ENCODE measurements around the gene CELF2.

The CELF2 gene

DNA sequence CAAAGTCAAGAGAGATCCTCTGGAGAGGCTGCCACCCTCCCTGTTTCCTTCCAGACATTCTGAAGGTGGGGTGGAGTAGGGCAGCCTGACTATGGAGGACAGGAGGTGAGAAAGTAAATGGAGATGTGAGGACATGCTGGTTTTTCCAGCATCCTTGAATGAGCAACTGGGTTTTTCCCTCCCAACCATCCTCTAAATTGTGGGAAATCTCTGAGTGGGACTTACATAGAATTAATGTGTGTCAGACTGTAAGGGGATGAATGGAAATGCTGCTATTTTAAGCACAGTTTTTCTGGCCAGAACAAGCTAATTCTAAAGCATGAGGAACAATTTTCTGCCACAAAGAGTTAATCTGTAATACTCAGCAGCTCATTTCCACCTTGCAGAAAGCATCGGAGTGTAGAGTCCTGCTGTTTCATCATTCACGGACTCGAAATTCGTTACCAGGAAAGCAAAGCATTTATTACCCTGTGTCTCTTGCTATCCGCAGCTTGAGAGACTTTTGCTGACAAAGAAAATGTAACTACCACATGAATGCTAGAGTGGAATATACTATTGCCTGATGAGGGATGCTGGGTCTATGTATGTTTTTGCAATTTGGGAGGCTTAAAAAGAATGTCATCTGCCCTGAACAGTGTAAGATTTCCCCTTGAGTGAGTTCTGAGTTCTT, 213.0 kb downstream of the CELF2 start:
- no peak for DNase-seq

DNA sequence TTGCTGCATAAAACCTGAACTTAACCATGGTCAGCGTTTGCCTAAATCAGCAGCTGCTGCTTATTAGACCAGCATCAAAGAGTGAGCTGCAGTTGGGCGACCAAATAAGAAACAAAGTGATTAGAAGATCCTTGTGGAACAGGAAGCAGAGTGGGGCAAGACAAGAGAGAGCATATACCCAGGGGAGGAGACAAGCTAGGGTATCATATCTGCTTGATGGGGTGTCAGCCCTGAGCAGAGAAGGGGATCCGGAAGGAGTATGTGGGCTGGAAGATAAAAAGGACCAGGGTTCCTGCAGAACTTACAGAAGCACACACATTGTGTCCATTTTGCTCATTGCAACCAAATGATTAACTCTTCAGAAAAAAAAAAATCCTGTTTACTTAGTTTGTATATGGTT, 213.6 kb downstream of the CELF2 start:
- DNase-seq = no peak

DNA sequence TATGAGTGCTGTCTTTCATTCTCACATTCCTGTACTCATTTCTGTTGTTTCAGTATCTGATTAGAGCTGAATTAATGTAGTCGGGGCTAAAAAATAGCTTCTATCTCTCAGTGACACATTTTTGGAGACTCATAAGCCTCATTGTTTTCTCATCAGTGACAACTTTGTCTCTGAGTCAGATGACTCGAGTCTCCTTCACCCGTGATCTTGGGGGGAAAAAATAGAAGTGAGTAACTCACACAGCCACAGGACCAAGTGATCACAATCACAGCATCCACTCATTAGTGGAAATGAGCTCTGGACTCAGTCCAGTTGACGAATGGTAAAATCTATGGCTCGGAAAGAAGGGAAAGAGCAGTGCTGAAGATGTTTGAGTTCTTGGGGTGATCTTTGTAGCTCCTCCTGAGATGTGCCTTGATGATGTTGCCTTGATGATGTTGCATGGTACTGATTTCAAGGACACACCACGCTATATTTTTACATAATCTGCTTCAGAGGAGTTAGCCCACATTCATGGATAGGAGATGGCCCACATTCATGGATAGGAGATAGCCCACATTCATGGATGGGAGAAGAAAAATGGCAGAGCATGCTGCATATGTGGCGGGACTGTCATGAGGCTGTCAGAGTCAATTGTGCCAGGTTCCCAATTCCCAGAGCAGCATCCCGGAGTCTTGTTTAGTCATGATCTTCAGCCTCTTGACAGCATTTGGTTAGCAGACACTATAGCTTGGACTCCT, 214.7 kb downstream of the CELF2 start:
- DNase-seq = no peak

DNA sequence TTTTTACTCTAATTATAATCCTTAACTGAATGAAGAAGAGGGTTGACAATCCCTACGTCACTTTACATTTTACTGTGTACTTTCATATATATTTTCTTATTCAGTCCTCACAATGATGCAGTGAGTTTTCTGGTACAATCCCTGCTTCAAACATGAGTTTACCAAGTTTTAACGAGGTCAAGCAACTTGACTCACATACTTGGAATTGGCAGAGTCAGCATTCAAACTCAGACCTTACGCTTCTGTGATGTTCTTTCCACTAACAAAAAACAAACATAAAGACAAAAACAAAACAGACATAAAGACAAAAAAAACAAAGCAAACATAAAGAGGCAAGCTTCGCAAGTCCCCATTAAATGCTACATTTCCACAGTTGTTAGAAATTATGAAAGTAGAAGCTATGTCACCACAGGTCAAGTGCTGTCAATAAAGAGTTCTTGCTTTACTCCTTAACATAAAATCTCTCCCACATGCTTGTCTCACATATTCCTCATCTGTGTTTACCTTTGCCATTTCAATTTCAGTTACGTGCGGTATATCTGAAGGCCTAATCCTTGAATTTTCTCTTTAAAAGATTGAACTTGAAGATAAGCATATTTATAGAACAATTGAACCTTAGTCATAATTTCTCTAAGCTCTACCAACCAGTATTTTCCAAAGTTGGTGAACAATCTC, 217.3 kb downstream of the CELF2 start:
- DNase-seq = no peak

DNA sequence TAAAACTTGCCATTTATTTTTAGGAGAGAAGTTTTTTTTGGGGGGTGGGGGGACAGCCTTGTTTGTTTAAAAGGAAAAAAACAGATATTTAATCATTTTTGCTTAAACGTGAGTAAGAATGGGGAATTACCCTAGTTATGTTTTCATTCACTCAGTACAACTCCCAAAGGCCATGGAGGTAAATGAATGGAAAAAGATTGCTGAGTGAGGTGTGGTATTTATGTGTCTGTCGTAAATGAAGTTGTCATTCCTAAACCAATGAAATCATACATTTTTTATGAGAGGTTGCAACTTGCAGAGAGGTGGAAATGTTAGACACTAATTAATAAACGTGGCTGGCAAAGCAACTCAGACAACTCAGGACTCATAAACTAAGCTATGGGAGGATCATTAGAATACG, 218.1 kb downstream of the CELF2 start:
- no peak for DNase-seq

DNA sequence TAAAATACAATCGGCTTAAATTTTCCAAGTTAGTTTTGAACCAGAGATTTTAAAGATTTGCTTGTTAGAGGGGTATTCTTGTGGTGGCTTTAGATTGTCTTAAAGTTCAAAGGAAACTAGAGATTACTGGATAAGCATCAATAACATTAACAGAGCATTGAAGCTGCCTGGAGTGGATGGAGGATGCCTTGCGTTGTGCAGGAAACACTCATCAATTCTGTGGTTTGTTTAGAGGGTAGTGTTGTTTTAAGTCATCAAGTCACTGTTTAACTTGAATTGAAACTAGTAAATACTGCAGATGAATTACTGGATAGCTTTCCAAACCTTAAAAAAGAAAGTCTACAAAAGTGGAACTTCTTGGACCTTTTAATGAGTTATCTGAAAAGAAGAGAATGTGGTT, 218.6 kb downstream of the CELF2 start:
- no peak for DNase-seq

DNA sequence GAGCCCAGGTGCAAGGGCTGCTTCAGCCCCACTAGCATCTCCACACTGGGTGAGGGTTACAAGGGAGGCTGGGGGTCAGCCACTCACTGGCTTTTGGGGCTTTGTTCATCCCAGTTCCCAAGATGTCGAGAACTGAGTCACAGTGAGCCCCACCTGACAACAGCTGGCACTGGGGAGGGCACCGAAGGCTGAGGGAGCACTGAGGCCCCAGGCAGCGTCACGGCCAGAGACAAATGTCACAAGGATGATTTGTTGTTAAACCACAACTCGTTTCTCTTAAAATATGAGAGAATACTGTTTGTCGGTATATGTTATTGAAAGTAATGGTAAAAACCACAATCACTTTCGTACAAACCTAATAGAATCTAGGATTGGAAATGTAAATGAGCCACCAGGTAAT, 219.9 kb downstream of the CELF2 start:
- DNase-seq = no peak

DNA sequence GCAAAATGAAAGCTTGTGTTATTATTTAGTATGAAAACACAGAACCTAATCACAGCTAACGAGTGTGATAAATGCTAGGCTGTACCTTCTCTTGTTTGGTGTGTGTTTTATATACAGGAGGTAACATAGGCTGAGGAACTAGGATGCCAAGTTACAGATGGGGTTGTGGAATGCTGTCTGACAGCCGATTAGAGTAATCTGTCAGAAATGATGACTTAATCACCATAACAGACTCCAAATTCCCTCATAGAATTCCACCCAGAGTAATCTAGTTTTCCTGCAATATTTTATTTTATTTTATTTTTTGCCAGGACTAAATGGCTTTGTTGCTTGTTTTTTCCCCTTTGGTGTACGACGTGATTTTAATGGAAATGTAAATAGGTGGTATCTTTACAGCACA, 221.2 kb downstream of the CELF2 start:
- DNase-seq = peak; percentile 7

DNA sequence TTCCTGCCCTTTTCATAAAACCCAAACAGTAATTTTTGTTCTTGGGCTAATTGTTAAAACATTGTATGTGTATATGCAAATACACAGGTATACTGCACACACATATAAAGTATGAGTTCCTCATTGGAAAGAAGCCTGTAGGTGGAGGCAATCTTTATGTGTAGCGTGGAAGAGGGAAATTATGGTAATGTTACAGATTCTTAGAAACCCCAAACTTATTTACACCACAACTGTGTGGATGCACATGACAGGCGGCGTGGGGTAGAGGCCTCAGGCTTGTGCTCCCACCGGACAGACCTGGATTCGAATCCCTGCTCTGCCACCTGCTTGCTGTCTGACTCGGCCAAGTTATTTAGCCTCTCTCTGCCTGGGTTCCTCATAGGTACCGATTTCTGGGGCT, 223.0 kb downstream of the CELF2 start:
- DNase-seq = no peak

DNA sequence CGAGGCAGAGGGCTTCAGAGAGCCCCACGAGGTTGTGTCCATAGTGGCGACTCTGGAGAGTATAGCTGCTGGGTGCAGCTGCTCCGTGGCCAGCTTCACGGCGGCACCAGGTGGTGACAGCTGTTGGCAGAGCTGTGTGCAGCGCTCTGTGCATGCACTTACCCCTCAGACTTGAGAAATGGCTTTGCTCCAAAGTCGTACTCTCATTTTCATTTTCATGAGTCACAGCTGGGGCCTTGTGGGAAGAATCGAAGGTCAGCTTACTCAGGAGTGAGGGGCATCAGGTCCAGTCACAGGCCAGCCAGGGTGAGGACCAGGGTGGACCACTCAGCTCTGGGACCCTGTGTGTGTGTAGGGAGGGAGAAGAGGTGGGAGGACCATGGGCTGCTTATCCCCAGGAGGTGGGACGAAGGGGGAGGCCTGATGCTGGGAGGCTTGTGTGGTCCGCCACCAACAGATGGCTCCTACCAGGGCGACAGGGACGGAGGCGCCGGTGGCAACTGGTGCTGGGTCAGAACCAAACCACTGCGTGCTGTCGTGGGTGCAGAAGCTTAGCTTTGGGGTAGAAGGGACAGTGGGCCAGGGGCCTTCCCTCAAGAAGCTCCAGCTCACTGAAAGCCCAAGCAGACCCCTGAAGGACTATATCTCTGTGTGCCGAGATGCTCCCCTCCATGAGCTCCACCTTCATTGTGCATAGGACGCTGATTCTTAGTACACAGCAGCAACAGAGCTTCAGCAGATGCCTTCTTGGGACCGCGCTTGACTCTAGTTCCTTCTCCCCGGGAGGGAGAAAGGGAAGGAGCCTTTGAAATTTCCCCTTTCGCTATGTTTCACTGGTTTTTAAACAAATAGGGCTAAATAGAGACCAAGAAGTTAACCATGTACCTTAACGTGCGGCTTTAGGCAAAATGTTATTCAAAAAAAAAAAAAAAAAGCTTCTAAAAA, 225.0 kb downstream of the CELF2 start:
- peak; percentile 28 for DNase-seq

DNA sequence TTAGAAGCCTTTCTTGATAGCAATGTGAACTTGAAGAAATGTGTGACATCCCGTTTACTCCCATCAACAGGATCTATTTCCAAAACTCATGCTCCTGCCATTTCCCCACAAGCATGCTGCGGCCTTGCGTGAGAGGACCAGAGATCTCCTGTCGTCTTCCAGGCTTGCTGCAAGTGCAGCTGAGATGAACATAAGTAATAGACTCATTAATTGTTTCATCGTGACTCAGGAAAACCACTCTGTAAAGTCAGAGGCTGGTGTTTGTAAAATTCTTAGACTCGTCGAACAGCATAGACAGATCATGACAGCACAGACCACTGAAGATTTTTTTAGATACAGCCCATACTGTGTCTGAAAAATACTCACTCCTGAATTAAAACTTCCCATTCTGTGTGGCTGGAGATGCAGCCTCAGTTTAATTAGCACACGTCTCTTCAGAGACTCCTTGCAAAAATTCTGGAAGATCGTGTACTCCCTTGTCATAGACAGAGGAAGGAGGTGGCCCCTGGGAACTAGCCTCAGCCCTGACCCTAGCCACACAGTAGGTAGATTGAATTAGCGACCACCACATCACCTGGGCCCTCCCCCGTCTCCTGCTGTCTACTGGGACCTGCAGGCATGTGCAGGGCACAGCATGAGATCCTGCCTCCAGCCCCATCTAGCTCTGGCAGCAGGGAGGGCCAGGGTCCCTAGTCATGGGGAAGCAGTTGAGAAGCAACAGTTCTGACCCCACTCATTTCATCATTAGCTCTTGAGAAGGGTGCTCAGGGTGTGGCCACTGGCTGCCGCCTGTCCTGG, 226.0 kb downstream of the CELF2 start:
- peak; percentile 43 for DNase-seq

DNA sequence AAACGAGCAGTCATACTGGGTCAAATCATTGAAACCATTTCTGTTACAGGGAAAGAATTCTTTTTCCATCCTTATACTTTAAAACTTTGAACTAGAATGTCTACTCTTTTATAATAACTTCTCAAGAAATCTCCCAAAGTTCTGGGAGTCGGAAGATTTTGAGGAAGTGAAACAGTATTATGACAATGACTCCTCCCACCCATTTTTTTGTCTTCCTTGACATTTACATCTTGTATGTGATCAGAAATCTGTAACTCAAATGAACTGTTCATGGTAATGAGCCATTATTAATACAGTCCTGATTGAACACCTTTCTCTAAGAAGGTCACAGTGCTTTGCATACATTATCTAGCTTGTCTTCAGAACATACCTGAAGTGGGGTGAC, 227.4 kb downstream of the CELF2 start:
- no peak for DNase-seq

DNA sequence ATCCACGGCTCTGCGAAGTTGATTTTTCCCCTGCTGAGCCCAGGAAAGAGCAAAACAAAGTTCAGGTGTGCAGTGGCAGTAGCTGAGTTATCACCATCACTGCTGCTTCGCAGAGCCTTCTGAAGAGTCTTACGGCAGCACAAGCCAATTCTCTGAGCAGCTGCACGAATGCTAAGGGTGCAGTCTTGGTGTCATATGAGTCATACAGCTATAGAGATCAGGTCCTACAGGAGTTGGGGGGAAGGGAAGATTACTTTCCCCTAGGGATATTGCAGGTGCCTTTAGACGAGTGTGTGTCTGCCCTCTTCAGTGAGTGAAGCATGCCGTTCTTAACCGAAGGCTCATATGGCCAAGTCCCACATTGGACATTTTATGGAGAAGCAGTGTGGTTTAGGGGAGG, 227.8 kb downstream of the CELF2 start:
- DNase-seq = no peak

DNA sequence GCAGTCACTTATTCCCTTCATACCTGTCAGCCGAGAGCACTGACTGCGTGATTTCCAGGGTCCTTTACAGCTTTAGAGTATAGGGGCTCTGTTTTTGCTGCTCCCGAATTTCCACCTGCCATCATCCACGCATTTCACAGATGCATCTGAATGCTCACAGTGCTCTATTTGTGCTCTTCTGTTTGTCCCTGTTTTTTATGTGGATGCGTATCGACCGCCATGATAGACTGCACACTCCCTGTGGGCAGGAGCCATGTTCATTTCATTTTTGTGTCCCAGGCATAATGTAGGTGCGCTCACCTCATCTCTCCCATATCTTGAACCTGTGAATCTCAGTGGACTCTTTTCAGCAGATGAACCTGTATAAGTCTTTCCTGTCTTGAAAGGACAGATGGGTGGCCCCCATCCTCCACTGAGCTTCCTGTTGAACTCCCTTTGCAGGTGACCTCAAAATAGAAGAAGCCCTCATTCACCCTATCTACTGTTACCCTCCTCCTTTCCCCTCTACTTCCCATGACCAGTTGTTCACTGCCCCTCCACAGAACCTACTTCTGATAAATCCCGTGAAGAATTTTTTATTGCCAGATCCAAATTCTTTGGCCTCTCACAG, 228.4 kb downstream of the CELF2 start:
- no peak for DNase-seq

DNA sequence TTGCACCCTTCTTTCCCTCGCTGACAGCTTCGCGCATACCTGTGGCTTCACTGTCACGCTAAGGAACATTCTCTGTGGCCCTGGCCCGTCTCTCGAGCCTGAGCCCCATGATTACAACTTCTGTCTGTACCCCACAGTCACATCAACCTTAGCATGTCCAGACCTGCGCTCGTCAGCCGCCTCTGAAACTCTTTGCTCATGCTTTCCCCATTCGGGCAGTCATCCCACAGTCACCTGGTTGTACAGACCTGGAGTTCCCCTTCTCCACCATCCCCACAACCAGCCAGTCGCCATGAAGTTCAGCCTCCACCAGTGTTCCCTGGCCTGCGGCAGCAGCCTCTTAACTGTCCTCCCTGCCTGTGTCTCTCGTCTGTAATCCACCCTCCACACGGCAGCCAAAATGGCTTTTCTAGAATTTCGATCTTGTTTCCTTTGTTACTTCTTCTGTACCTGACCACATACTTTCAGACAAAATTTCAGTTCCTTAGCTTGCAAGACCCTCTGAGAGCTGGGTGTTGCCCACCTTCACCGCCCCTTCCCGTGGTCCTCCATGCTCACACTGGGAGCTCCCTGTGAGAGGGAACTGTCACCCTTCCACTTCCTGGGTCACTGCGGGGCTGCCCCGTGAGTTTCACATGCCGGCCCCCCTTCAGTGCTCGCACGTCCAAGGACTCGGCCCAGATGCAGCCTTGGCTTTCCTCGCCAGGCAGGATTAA, 229.2 kb downstream of the CELF2 start:
- DNase-seq = no peak

DNA sequence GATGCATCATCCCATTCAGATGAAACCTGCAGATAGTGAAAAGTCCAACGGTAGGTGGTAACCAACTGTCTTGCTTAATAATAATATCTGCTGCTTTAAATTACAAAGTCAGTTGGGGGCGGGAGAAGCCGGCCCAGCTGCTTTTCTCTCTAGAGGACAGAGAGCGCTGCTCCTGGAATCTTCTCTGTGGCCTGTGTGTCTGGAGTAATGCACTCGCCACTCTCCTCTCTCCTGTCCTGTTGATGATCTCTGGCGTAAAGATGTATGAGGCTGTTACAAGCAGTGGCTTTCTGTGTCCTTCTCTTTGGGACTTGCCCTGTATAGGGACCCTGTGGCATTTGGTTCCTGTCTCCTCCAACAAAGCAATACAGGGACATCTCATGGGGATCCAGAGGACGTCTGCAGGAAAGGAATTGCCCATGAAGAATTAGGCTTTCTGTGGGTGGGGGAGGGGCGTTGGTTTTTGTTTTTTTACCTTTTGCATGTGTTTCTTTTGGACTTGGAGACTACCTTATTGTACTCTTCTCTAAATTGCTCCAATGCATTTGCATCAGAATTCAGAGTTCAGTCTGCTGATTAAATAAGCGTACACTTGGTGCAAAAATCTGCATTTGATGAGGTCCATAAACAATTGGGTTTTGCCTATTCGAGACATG, 231.6 kb downstream of the CELF2 start:
- no peak for DNase-seq

DNA sequence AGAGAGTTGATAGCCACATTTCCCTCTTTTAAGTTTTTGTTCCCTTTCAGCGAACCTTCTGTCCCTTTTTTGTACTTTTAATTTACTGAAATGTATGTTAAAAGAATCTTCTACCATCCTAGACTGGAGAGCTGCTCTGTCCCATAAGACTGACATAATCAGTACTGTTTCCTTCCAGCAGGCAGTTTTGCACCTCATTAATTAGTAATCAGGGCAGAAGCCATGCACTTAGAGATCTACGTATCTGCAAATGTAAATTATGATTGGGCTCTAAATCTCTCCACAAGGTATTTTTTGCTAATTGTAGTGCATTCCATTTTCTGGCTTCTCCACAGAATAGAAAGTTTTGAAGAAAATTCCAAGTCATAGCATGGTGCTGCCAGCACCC, 232.1 kb downstream of the CELF2 start:
- no peak for DNase-seq

DNA sequence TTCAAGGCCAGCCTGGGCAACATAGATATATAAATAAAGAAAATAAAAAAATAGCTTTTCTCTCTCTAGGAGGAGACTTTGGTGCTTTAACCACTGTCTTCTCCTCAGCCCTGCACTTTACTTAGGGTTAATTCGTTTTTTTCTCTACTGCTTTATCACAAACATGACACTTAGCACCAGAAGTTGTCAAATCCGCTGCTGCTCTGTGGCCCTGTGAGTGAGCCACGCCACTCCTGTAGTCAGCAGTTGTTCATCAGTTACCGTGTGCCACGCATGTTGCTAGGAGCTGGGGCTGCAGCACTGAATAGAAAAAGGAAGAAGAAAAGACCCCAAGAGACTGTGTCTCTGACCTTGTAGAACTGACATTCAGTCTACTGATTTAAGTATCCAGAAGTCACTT, 232.6 kb downstream of the CELF2 start:
- no peak for DNase-seq

DNA sequence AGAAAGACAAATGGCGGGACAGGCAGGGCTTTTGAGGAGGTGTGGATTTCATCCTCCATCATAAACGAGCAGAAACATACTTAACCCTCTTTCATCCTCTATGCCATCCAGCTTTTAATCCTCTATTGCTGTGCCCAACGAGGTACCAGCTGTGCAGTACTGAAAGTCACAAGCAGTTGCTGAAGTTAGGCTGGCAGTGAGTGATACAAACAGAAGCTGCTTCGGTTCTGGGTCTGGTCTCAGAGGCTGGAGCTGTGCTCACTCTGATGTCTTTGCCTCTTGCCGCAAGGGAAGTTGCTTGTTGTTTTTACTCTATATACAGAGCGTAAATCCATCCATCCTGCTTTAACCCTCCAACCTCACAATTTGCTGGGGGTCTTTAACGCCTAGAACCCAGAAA, 235.2 kb downstream of the CELF2 start:
- no peak for DNase-seq

DNA sequence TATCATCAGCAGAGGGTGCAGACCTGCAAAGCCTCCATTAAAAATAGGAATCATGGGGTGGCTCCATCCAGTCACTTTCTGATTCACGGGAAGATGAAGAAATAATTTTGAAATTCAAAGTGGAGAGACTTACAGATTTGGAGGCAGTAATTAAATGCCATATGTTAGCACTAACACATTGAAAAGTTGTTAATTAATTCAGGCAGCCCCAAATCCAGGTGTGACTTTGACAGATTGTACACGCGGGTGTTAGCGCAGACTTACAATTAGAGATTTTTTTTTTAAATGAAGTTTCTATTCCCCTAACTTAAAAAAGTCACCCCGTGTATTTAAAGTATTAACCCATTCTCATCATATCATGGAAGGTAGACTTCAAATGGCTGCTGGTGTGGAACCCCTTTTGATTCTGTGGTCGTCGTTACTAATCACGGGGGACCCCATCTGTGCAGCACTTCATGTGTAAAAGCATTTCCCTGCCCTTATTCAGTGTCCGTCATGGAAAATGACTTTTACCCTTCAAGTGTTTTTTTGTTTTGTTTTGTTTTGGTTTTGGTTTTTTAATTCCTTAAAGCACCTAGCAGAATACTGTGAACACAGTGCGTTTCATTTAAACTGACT, 235.8 kb downstream of the CELF2 start:
- no peak for DNase-seq
